ENCODE results near the gene TEK.

The TEK gene

DNA sequence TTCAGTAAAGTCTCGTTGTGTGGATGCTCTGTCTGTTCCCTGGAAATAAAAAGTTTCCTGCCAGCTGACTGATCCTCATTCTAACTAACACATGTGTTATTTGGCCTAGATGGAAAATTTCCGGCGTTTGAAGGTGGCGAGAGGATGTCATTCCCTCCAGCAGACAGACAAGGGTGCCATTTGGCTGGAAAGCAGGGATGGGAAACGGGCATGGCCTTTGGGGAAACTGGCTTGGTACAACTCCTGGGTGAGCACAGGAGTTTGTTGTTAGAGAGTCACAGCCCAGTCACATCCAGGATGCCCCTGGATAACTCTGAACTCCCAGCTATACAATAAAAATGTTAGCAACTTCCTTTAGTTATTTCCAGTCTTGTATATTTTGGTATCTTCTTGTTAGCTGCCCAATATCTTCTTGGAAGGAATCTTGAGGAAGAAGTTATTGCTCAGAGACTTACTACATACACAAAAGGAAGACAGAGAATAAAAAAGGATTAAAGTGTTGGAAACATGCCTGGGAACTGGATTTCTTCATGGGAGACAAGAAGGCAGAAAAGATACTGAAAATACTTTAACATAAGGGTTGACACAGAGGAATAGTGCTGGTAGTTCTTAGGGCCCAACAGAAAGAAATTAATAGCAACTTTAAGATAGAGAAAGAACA is 41.9 kb downstream of the TEK start:
- H2AFZ ChIP-seq (ENCODE audit: low read depth, low read length): no peak overlapping the region
- TF ChIP-seq, protein P1, sequence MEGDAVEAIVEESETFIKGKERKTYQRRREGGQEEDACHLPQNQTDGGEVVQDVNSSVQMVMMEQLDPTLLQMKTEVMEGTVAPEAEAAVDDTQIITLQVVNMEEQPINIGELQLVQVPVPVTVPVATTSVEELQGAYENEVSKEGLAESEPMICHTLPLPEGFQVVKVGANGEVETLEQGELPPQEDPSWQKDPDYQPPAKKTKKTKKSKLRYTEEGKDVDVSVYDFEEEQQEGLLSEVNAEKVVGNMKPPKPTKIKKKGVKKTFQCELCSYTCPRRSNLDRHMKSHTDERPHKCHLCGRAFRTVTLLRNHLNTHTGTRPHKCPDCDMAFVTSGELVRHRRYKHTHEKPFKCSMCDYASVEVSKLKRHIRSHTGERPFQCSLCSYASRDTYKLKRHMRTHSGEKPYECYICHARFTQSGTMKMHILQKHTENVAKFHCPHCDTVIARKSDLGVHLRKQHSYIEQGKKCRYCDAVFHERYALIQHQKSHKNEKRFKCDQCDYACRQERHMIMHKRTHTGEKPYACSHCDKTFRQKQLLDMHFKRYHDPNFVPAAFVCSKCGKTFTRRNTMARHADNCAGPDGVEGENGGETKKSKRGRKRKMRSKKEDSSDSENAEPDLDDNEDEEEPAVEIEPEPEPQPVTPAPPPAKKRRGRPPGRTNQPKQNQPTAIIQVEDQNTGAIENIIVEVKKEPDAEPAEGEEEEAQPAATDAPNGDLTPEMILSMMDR (IDR thresholded peaks at IDR 0.05; ENCODE audit: borderline replicate concordance, extremely low read depth, low read length, poor library complexity, severe bottlenecking): no peak
- TF ChIP-seq EZH2 (IDR thresholded peaks at IDR 0.05; ENCODE audit: borderline replicate concordance, low read depth, low read length, severe bottlenecking): no peak
- H4K20me1 ChIP-seq (ENCODE audit: insufficient read depth, low read length): no peaks in the 10 kb centered on the region
- no peaks in the 10 kb centered on the region for H3K36me3 ChIP-seq (ENCODE audit: insufficient read depth, low read length)
- H3K4me2 ChIP-seq (ENCODE audit: insufficient read depth, low read length): no peak overlapping the region
- ATAC-seq (ENCODE audit: insufficient read depth, low read depth): no peak
- no peaks in the 10 kb centered on the region for H3K27me3 ChIP-seq (ENCODE audit: insufficient read depth, low read length, poor library complexity)
- H3K9ac ChIP-seq (ENCODE audit: low read depth, low read length): no peak overlapping the region
- DNase-seq: no peak
- no peak overlapping the region for H3K27ac ChIP-seq (ENCODE audit: low read length)
- no peaks in the 10 kb centered on the region for H3K9me3 ChIP-seq (ENCODE audit: insufficient read depth, low read length, severe bottlenecking)
- H3K4me3 ChIP-seq (ENCODE audit: low read depth in 1 of 2, low read length in 2 of 2): no peak overlapping the region
- H3K4me1 ChIP-seq (ENCODE audit: insufficient read depth, low read length): no peaks in the 10 kb centered on the region
- H3K79me2 ChIP-seq (ENCODE audit: insufficient read depth, low read length): no peaks in the 10 kb centered on the region

DNA sequence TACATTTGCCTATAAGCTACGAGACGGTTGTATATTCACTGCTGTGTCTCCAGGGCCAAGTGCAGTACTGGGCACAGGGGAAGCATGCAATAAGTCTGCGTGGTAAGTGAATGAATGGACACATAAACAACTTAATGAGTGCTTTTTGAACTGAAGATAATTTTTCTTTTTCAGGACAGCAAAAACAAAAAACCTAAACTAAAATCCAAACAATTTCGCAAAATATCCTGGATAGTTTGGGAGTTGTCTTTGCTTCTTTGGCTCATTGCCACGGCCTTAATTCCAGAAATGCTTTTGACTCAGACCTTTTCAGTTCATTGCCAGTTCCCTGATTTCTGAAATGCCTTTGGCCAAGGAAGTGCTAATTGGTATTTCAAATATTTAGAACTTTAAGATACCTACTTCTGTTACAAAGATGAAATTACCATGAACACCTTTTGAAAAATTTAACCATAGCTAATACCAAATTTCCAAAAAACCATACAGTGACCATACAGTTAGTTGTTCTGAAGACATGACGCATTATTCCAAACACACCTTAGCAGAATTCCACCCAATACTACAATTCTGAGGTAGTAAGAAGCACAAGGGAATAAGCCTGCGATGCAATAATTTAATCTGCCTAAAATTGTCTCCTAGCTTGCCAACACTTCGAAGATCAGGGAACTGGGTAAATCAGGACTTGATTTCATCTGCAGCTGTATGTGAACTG is 42.8 kb downstream of the TEK start:
- H3K27me3 ChIP-seq (ENCODE audit: insufficient read depth, low read length, poor library complexity): no peaks in the 10 kb centered on the region
- H3K4me3 ChIP-seq (ENCODE audit: low read depth in 1 of 2, low read length in 2 of 2): no peak overlapping the region
- no peak for TF ChIP-seq EZH2 (IDR thresholded peaks at IDR 0.05; ENCODE audit: borderline replicate concordance, low read depth, low read length, severe bottlenecking)
- TF ChIP-seq, protein P1 (IDR thresholded peaks at IDR 0.05; ENCODE audit: borderline replicate concordance, extremely low read depth, low read length, poor library complexity, severe bottlenecking): no peak
- H3K4me1 ChIP-seq (ENCODE audit: insufficient read depth, low read length): no peaks in the 10 kb centered on the region
- DNase-seq (no peak), ATAC-seq (ENCODE audit: insufficient read depth, low read depth) (no peak)
- no peaks in the 10 kb centered on the region for H3K79me2 ChIP-seq (ENCODE audit: insufficient read depth, low read length)
- H3K9me3 ChIP-seq (ENCODE audit: insufficient read depth, low read length, severe bottlenecking): no peaks in the 10 kb centered on the region
- H3K4me2 ChIP-seq (ENCODE audit: insufficient read depth, low read length): no peak overlapping the region
- H2AFZ ChIP-seq (ENCODE audit: low read depth, low read length): no peak overlapping the region
- no peaks in the 10 kb centered on the region for H4K20me1 ChIP-seq (ENCODE audit: insufficient read depth, low read length)
- H3K36me3 ChIP-seq (ENCODE audit: insufficient read depth, low read length): no peaks in the 10 kb centered on the region
- H3K9ac ChIP-seq (ENCODE audit: low read depth, low read length): no peak overlapping the region
- no peak overlapping the region for H3K27ac ChIP-seq (ENCODE audit: low read length)

DNA sequence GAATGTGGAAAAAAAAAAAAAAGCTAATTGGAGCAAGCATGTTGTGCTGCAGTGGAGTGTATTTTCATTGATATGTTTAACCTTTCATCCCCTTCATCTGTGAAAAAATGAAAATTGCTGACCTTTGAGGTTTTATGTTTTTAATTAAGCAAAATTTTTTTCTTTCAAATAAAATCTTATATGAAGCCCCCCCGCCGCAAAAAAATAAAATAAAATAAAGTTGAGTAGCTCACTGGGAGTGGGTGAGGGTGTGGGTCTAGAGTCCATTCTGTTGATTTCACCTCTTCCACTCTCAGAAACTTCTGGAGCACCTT is 43.3 kb downstream of the TEK start:
- DNase-seq (no peak), ATAC-seq (ENCODE audit: insufficient read depth, low read depth) (no peak)
- Histone ChIP-seq H3K27me3 (ENCODE audit: insufficient read depth, low read length, poor library complexity) (no peaks in the 10 kb centered on the region), H3K4me2 (ENCODE audit: insufficient read depth, low read length) (no peak overlapping the region), H3K4me3 (ENCODE audit: low read depth in 1 of 2, low read length in 2 of 2) (no peak overlapping the region), H3K36me3 (ENCODE audit: insufficient read depth, low read length) (no peaks in the 10 kb centered on the region), H2AFZ (ENCODE audit: low read depth, low read length) (no peak overlapping the region), H4K20me1 (ENCODE audit: insufficient read depth, low read length) (no peaks in the 10 kb centered on the region), H3K9me3 (ENCODE audit: insufficient read depth, low read length, severe bottlenecking) (no peaks in the 10 kb centered on the region), H3K9ac (ENCODE audit: low read depth, low read length) (no peak overlapping the region), H3K27ac (ENCODE audit: low read length) (no peak overlapping the region), H3K79me2 (ENCODE audit: insufficient read depth, low read length) (no peaks in the 10 kb centered on the region), H3K4me1 (ENCODE audit: insufficient read depth, low read length) (no peaks in the 10 kb centered on the region)
- TF ChIP-seq, protein P1 (IDR thresholded peaks at IDR 0.05; ENCODE audit: borderline replicate concordance, extremely low read depth, low read length, poor library complexity, severe bottlenecking): no peak
- TF ChIP-seq EZH2 (IDR thresholded peaks at IDR 0.05; ENCODE audit: borderline replicate concordance, low read depth, low read length, severe bottlenecking): no peak

All from DND-41 (cell line).